Dermis microvascular lymphatic vessel endothelial cell (primary cell): ENCODE results near the gene PDE6D. TPM values are rescaled to one million over a fixed set of nuclear protein-coding genes. Genes with fewer than 3 reads are reported as not detected.
A peak's percentile ranks its signal among the peaks of the same experiment; 100 is the strongest.

Experiments used
- DNase-seq, 2 donors: peaks; one replicate each; pipeline versions ENCODE4 v3.0.0 to v3.0.0-alpha.2; 2010; ENCODE audit warnings: low read depth in 2 of 2
- total RNA-seq: library from RNA; depleted of rRNA; stranded (reverse); fragments of >200 nt; gene quantifications from 2 replicates; pipeline ENCODE4 v1.2.1, GENCODE V29; 2014

PDE6D gene
- total RNA-seq, 1 donor from 2014 or later: 14.9 TPM

- DNase-seq: peak; percentile 99 to 100
Measured at GRCh38 chr2:231707927-231708772, 72.9 kb downstream of the PDE6D start, which contains the start of gene PTMA. Gene PTMA, plus strand, starts transcription at chr2:231708525. Its CDS starts 182 bp downstream, at chr2:231708707.

GRCh38 chr2:231707625-231707926, 73.5 kb downstream of the PDE6D start:
- DNase-seq: peak in 1 of 2 donors; percentile 58

- DNase-seq: peak; percentile 98 to 99
Measured at GRCh38 chr2:231706731-231707624, 74.1 kb downstream of the PDE6D start.

- no peak for DNase-seq
Measured at GRCh38 chr2:231704017-231704416, 77.1 kb downstream of the PDE6D start.

GRCh38 chr2:231701456-231702373, 79.4 kb downstream of the PDE6D start:
- no peak for DNase-seq

- no peak for DNase-seq
Measured at GRCh38 chr2:231699006-231699405, 82.1 kb downstream of the PDE6D start.

- no peak for DNase-seq
Measured at GRCh38 chr2:231696004-231696367, 85.1 kb downstream of the PDE6D start.

GRCh38 chr2:231693956-231694355, 87.1 kb downstream of the PDE6D start:
- DNase-seq: no peak

- DNase-seq: no peak
Measured at GRCh38 chr2:231692847-231693246, 88.2 kb downstream of the PDE6D start.

GRCh38 chr2:231691251-231691772, 89.8 kb downstream of the PDE6D start:
- DNase-seq: no peak

GRCh38 chr2:231689124-231689893, 91.8 kb downstream of the PDE6D start:
- no peak for DNase-seq

GRCh38 chr2:231688719-231689118, 92.4 kb downstream of the PDE6D start:
- no peak for DNase-seq

GRCh38 chr2:231687961-231688360, 93.1 kb downstream of the PDE6D start:
- DNase-seq: no peak

- DNase-seq: peak in 1 of 2 donors; percentile 54
Measured at GRCh38 chr2:231687133-231687852, 93.8 kb downstream of the PDE6D start.

GRCh38 chr2:231686192-231687100, 94.6 kb downstream of the PDE6D start:
- DNase-seq: no peak

- no peak for DNase-seq
Measured at GRCh38 chr2:231685349-231686191, 95.5 kb downstream of the PDE6D start.

- no peak for DNase-seq
Measured at GRCh38 chr2:231684314-231685223, 96.5 kb downstream of the PDE6D start.
